Testis (tissue), 2 donors: ENCODE data around the gene ERCC1.

ENCODE experiments used
- POLR2A ChIP-seq: fragments of 450-650 bp; IDR thresholded peaks from one replicate; pipeline ENCODE4 v1.6.1; 2017; ENCODE audit warnings: antibody characterized with exemption, mild to moderate bottlenecking, moderate library complexity
- TF ChIP-seq, protein P1 (sequence below), 3 experiments: fragments of 450-650 bp in 2 of 3; fragments of 200-600 bp in 1 of 3; sonication (generic) in 1 of 3; IDR thresholded peaks; one replicate each; pipeline ENCODE4 v1.5.1; 2016 to 2019; ENCODE audit warnings: antibody characterized with exemption in 3 of 3, mild to moderate bottlenecking in 2 of 3, moderate library complexity in 1 of 3

DNA sequence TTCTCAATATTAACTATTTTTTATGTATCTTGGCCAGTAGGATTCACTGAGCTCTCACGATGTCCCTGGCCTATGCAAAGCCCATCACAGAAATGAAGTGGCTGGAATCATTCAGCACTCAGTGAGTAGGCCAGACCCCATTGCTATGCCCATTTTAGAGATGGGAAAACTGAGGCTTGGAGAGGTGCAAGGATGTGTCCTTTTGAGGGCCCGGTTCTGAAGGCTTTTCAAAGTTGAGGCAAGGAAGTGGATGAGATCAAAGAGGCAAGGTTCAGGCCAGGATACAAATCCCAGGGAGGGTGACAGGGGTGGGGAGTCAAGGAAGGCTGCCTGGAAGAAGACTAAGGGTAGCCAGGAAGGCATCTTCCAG, 18.7 kb upstream of the ERCC1 start:
- TF ChIP-seq, protein P1, sequence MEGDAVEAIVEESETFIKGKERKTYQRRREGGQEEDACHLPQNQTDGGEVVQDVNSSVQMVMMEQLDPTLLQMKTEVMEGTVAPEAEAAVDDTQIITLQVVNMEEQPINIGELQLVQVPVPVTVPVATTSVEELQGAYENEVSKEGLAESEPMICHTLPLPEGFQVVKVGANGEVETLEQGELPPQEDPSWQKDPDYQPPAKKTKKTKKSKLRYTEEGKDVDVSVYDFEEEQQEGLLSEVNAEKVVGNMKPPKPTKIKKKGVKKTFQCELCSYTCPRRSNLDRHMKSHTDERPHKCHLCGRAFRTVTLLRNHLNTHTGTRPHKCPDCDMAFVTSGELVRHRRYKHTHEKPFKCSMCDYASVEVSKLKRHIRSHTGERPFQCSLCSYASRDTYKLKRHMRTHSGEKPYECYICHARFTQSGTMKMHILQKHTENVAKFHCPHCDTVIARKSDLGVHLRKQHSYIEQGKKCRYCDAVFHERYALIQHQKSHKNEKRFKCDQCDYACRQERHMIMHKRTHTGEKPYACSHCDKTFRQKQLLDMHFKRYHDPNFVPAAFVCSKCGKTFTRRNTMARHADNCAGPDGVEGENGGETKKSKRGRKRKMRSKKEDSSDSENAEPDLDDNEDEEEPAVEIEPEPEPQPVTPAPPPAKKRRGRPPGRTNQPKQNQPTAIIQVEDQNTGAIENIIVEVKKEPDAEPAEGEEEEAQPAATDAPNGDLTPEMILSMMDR (IDR thresholded peaks at IDR 0.05) = no peak
- TF ChIP-seq POLR2A = no peak
